GM23338 (cell line): ENCODE results near the gene LTBR. TPM values are rescaled to one million over a fixed set of nuclear protein-coding genes. Genes with fewer than 3 reads are reported as not detected.

Source experiments
- ATAC-seq: fragments of 200-7000 bp; cut with Tn5 transposase; 3 replicates; pipeline ENCODE4 v1.9.1; 2020
- DNase-seq: peaks from one replicate; pipeline ENCODE4 v3.0.0-alpha.2; 2015; ENCODE audit warnings: low spot score
- H2AFZ ChIP-seq: fragments of 200-600 bp; sonication (generic); 2 replicates; pipeline ENCODE4 v1.8.0; 2016; ENCODE audit warnings: antibody characterized with exemption, mild to moderate bottlenecking, moderate library complexity
- H3F3A ChIP-seq: fragments of 200-600 bp; sonication (generic); replicated peaks from 2 replicates; pipeline ENCODE4 v1.8.0; 2017; ENCODE audit warnings: antibody characterized with exemption, mixed run types, low read depth
- H3K27ac ChIP-seq: fragments of 200-600 bp; sonication (generic); 2 replicates; pipeline ENCODE4 v1.6.1; 2016; ENCODE audit warnings: low read depth
- H3K27me3 ChIP-seq: fragments of 200-600 bp; sonication (generic); 2 replicates; pipeline ENCODE4 v1.8.0; 2016; ENCODE audit warnings: mild to moderate bottlenecking, mixed run types, moderate library complexity; ENCODE audit not compliant: insufficient read depth
- H3K36me3 ChIP-seq: fragments of 200-600 bp; sonication (generic); 2 replicates; pipeline ENCODE4 v1.8.0; 2016; ENCODE audit warnings: mild to moderate bottlenecking; ENCODE audit not compliant: insufficient read depth
- H3K4me1 ChIP-seq: fragments of 200-600 bp; sonication (generic); 2 replicates; pipeline ENCODE4 v1.8.0; 2016; ENCODE audit warnings: mild to moderate bottlenecking, moderate library complexity; ENCODE audit not compliant: insufficient read depth
- H3K4me2 ChIP-seq: fragments of 200-600 bp; sonication (generic); 2 replicates; pipeline ENCODE4 v1.7.1; 2017; ENCODE audit warnings: mixed run types
- H3K4me3 ChIP-seq: fragments of 200-600 bp; sonication (generic); 2 replicates; pipeline ENCODE4 v1.6.1; 2016; ENCODE audit warnings: mixed run types
- H3K79me2 ChIP-seq: fragments of 200-600 bp; sonication (generic); replicated peaks from 2 replicates; pipeline ENCODE4 v1.8.0; 2017; ENCODE audit warnings: mild to moderate bottlenecking; ENCODE audit not compliant: insufficient read depth
- H3K9me2 ChIP-seq: fragments of 200-600 bp; sonication (generic); 2 replicates; pipeline ENCODE4 v1.8.0; 2017; ENCODE audit not compliant: insufficient read depth
- H4K20me1 ChIP-seq: fragments of 200-600 bp; sonication (generic); replicated peaks from 2 replicates; pipeline ENCODE4 v1.8.0; 2017; ENCODE audit warnings: mild to moderate bottlenecking; ENCODE audit not compliant: insufficient read depth
- H3K27ac Mint-ChIP-seq: 2 replicates; pipeline ENCODE4 v1.8.0; 2020; ENCODE audit warnings: inconsistent platforms, mild to moderate bottlenecking, moderate library complexity, mixed read lengths
- H3K27me3 Mint-ChIP-seq: 3 replicates; pipeline ENCODE4 v1.8.0; 2022; ENCODE audit warnings: low read depth, mild to moderate bottlenecking, moderate library complexity, mixed read lengths, inconsistent platforms; ENCODE audit not compliant: insufficient read depth, poor library complexity
- H3K36me3 Mint-ChIP-seq: 3 replicates; pipeline ENCODE4 v1.8.0; 2021; ENCODE audit warnings: low read depth, mild to moderate bottlenecking, inconsistent platforms, moderate library complexity, mixed read lengths
- H3K4me1 Mint-ChIP-seq: 3 replicates; pipeline ENCODE4 v1.8.0; 2020; ENCODE audit warnings: mild to moderate bottlenecking, inconsistent platforms, mixed read lengths
- H3K4me3 Mint-ChIP-seq: 3 replicates; pipeline ENCODE4 v1.8.0; 2021; ENCODE audit warnings: moderate library complexity, mild to moderate bottlenecking, inconsistent platforms, mixed read lengths
- H3K9me3 Mint-ChIP-seq: 3 replicates; pipeline ENCODE4 v1.8.0; 2020; ENCODE audit warnings: moderate library complexity, mild to moderate bottlenecking, inconsistent platforms, mixed read lengths
- EZH2phosphoT487 ChIP-seq: fragments of 200-600 bp; sonication (generic); IDR thresholded peaks from one replicate; pipeline ENCODE4 v1.8.1; 2018; ENCODE audit warnings: antibody characterized with exemption; ENCODE audit not compliant: unreplicated experiment
- JUNB ChIP-seq: IDR thresholded peaks from one replicate; pipeline ENCODE4 v1.6.1; 2016; ENCODE audit warnings: antibody characterized with exemption; ENCODE audit not compliant: unreplicated experiment
- NANOG ChIP-seq: IDR thresholded peaks from 2 replicates; pipeline ENCODE4 v1.6.1; 2016; ENCODE audit warnings: antibody characterized with exemption, borderline replicate concordance
- POLR2AphosphoS5 ChIP-seq: IDR thresholded peaks from 2 replicates; pipeline ENCODE4 v1.6.1; 2016; ENCODE audit warnings: antibody characterized with exemption, low read depth
- REST ChIP-seq: IDR thresholded peaks from one replicate; pipeline ENCODE4 v1.6.1; 2018; ENCODE audit warnings: antibody characterized with exemption; ENCODE audit not compliant: unreplicated experiment
- STAT1 ChIP-seq: IDR thresholded peaks from one replicate; pipeline ENCODE4 v1.6.1; 2016; ENCODE audit warnings: antibody characterized with exemption; ENCODE audit not compliant: unreplicated experiment
- ZNF114 ChIP-seq: fragments of 250-450 bp; sonication (Bioruptor Pico); IDR thresholded peaks from 2 replicates; pipeline ENCODE4 v1.5.0; 2020; ENCODE audit warnings: mild to moderate bottlenecking, moderate library complexity
- polyA plus RNA-seq: library from polyadenylated mRNA; unstranded; fragments of >200 nt; fragmentation: Nextera tagmentation; extraction: Ambion mirVana; gene quantifications from 2 replicates; pipeline ENCODE4 v1.2.1, GENCODE V29; 2016
- total RNA-seq: library from RNA; depleted of rRNA; stranded (reverse); fragments of >200 nt; shearing (Covaris generic); gene quantifications from 2 replicates; pipeline ENCODE4 v1.2.3, GENCODE V29; 2014
- TF ChIP-seq, protein P1 (sequence below), 2 experiments: fragments of 200-600 bp in 1 of 2; sonication (generic) in 1 of 2; conservative IDR thresholded peaks; 2 replicates each; pipeline versions ENCODE4 v1.5.1 to v1.6.1; 2016 to 2017; ENCODE audit warnings: antibody characterized with exemption in 2 of 2, low read depth in 2 of 2, mild to moderate bottlenecking in 2 of 2, moderate library complexity in 1 of 2
- TF ChIP-seq, protein P2 (sequence below): IDR thresholded peaks from 2 replicates; pipeline ENCODE4 v1.6.1; 2016; ENCODE audit warnings: antibody characterized with exemption

The LTBR gene
- total and polyA plus RNA-seq, 2 experiments from 2014 or later, result 6.1 to 6.8 TPM

GRCh38 chr12:6430124-6430989 is 46.4 kb downstream of the LTBR start (continued):
- TF ChIP-seq, protein P1, sequence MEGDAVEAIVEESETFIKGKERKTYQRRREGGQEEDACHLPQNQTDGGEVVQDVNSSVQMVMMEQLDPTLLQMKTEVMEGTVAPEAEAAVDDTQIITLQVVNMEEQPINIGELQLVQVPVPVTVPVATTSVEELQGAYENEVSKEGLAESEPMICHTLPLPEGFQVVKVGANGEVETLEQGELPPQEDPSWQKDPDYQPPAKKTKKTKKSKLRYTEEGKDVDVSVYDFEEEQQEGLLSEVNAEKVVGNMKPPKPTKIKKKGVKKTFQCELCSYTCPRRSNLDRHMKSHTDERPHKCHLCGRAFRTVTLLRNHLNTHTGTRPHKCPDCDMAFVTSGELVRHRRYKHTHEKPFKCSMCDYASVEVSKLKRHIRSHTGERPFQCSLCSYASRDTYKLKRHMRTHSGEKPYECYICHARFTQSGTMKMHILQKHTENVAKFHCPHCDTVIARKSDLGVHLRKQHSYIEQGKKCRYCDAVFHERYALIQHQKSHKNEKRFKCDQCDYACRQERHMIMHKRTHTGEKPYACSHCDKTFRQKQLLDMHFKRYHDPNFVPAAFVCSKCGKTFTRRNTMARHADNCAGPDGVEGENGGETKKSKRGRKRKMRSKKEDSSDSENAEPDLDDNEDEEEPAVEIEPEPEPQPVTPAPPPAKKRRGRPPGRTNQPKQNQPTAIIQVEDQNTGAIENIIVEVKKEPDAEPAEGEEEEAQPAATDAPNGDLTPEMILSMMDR (conservative IDR thresholded peaks at IDR 0.05; ENCODE audit: low read depth in 2 of 2), result no peak
- TF ChIP-seq JUNB, result no peak
- TF ChIP-seq ZNF114, result no peak
- no peak for TF ChIP-seq REST
- TF ChIP-seq, protein P2, sequence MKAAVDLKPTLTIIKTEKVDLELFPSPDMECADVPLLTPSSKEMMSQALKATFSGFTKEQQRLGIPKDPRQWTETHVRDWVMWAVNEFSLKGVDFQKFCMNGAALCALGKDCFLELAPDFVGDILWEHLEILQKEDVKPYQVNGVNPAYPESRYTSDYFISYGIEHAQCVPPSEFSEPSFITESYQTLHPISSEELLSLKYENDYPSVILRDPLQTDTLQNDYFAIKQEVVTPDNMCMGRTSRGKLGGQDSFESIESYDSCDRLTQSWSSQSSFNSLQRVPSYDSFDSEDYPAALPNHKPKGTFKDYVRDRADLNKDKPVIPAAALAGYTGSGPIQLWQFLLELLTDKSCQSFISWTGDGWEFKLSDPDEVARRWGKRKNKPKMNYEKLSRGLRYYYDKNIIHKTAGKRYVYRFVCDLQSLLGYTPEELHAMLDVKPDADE, result no peak
- no peak for TF ChIP-seq EZH2phosphoT487

DNA sequence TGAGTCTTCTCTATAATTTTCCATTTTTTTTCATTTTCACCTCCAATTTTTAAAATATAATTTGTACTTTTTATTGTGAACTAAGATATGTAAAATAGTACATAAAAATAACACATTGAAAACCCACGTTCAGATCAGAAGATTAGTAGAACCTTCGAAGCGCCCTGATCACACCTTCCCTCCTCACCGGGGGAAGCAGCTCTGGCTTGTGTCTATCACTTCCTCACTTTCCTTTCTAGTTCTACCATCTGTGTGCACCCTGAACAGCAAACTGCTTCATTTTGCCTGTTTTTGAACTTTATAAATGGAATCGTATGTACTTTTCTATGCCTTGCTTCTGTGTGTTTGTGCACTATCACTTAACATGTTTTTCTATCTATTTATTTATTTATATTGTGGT is 49.0 kb downstream of the LTBR start:
- Histone ChIP-seq H3K4me2 (no peak overlapping the region), H3K4me3 (no peak overlapping the region), H3K36me3 (no peaks in the 10 kb centered on the region), H3K9me2 (no peaks in the 10 kb centered on the region), H4K20me1 (no peaks in the 10 kb centered on the region), H3K4me1 (peaks cover 15% of the 10 kb centered on the region), H3K27me3 (no peaks in the 10 kb centered on the region), H3F3A (peaks cover 8% of the 10 kb centered on the region; the same call in 1 of the 2 replicates), H3K79me2 (no peaks in the 10 kb centered on the region), H2AFZ (no peak overlapping the region), H3K27ac (no peak overlapping the region)
- DNase-seq, result no peak
- Mint-ChIP-seq H3K4me1 (peaks cover 30% of the 10 kb centered on the region), H3K27ac (no peak overlapping the region), H3K9me3 (no peaks in the 10 kb centered on the region), H3K27me3 (no peaks in the 10 kb centered on the region), H3K36me3 (no peaks in the 10 kb centered on the region), H3K4me3 (no peak overlapping the region)
- ATAC-seq, result no peak
- no peak for TF ChIP-seq POLR2AphosphoS5
- no peak for TF ChIP-seq EZH2phosphoT487
- TF ChIP-seq STAT1, result no peak
- TF ChIP-seq, protein P1 (conservative IDR thresholded peaks at IDR 0.05; ENCODE audit: low read depth in 2 of 2), result no peak
- no peak for TF ChIP-seq NANOG
